Liver (tissue), 3 donors: ENCODE results near the gene LIPM.
A peak's percentile ranks its signal among the peaks of the same experiment; 100 is the strongest.

ENCODE experiments used
- EGR1 ChIP-seq, 2 donors: IDR thresholded peaks; 2 replicates each; pipeline ENCODE4 v1.6.1; 2016 to 2018; ENCODE audit warnings: antibody characterized with exemption in 2 of 2, low read depth in 2 of 2
- GABPA ChIP-seq, 2 donors: IDR thresholded peaks in 1 of 2; conservative IDR thresholded peaks in 1 of 2; 2 replicates each; pipeline ENCODE4 v1.6.1; 2016; ENCODE audit warnings: antibody characterized with exemption in 2 of 2, mild to moderate bottlenecking in 1 of 2, moderate library complexity in 1 of 2
- HNF4A ChIP-seq, 2 donors: conservative IDR thresholded peaks; 2 replicates each; pipeline ENCODE4 v1.6.1; 2016; ENCODE audit warnings: antibody characterized with exemption in 2 of 2, mild to moderate bottlenecking in 2 of 2
- HNF4G ChIP-seq: IDR thresholded peaks from 2 replicates; pipeline ENCODE4 v1.6.1; 2016; ENCODE audit warnings: antibody characterized with exemption
- RAD21 ChIP-seq, 2 donors: IDR thresholded peaks; 2 replicates each; pipeline ENCODE4 v1.6.1; 2016; ENCODE audit warnings: antibody characterized with exemption in 2 of 2, mild to moderate bottlenecking in 2 of 2
- RXRA ChIP-seq, 2 donors: IDR thresholded peaks; 2 replicates each; pipeline ENCODE4 v1.6.1; 2017 to 2018; ENCODE audit warnings: antibody characterized with exemption in 2 of 2, mild to moderate bottlenecking in 1 of 2
- SP1 ChIP-seq: IDR thresholded peaks from 2 replicates; pipeline ENCODE4 v1.6.1; 2018; ENCODE audit warnings: antibody characterized with exemption, mild to moderate bottlenecking
- TAF1 ChIP-seq: conservative IDR thresholded peaks from 2 replicates; pipeline ENCODE4 v1.6.1; 2016; ENCODE audit warnings: antibody characterized with exemption, mild to moderate bottlenecking
- YY1 ChIP-seq: IDR thresholded peaks from 2 replicates; pipeline ENCODE4 v1.6.1; 2016; ENCODE audit warnings: antibody characterized with exemption, mild to moderate bottlenecking
- TF ChIP-seq, protein P1 (sequence below): fragments of 150-350 bp; IDR thresholded peaks from 2 replicates; pipeline ENCODE4 v1.5.1; 2017; ENCODE audit warnings: improper control_type of control experiment, low read depth, low read length; ENCODE audit not compliant: missing input control
- TF ChIP-seq, protein P2 (sequence below): IDR thresholded peaks from 2 replicates; pipeline ENCODE4 v1.6.1; 2016; ENCODE audit warnings: antibody characterized with exemption
- TF ChIP-seq, protein P3 (sequence below): IDR thresholded peaks from 2 replicates; pipeline ENCODE4 v1.6.1; 2016; ENCODE audit warnings: antibody characterized with exemption
- TF ChIP-seq, protein P4 (sequence below): IDR thresholded peaks from 2 replicates; pipeline ENCODE4 v1.6.1; 2016; ENCODE audit warnings: antibody characterized with exemption, mild to moderate bottlenecking
- TF ChIP-seq, protein P5 (sequence below): IDR thresholded peaks from 2 replicates; pipeline ENCODE4 v1.6.1; 2016; ENCODE audit warnings: antibody characterized with exemption
- donor health status: healthy.
- donor health status: healthy.

DNA sequence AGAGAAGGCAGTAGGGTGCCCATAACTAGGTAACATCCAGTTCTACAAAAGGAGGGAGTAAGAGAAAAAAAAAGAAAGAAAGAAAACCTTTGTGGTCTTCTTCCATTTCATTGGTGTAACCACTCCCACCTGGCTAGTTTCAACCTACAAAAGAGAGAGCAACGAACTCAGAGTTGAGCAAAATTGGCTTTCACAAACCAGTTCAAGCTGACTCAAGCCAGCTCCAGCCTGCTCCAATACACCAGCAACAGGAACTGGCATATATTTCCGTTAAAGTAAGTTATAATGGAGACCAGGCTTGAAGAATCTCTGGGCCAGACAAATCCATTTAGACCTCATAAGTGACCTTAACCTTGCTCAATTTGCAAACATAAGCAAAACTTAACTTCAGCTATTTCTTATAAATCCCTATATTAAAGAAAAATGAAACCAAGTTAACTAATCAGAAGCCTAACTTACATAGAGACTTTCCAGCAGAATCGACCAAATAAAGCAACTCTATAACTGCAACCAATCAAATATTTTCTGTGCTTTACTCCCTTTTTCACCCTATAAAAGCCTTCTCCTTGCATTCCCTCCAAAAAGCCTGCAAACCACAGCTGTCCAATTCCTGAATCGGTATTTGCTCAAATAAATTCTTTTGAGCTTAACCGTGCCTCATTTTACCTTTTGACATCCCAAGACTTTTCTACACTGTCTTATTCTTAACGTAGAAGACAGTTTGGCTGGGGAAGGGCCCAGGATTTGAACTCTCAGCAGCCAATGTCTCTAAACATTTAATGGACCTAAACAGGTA is 39.0 kb downstream of the LIPM start:
- TF ChIP-seq, protein P1, sequence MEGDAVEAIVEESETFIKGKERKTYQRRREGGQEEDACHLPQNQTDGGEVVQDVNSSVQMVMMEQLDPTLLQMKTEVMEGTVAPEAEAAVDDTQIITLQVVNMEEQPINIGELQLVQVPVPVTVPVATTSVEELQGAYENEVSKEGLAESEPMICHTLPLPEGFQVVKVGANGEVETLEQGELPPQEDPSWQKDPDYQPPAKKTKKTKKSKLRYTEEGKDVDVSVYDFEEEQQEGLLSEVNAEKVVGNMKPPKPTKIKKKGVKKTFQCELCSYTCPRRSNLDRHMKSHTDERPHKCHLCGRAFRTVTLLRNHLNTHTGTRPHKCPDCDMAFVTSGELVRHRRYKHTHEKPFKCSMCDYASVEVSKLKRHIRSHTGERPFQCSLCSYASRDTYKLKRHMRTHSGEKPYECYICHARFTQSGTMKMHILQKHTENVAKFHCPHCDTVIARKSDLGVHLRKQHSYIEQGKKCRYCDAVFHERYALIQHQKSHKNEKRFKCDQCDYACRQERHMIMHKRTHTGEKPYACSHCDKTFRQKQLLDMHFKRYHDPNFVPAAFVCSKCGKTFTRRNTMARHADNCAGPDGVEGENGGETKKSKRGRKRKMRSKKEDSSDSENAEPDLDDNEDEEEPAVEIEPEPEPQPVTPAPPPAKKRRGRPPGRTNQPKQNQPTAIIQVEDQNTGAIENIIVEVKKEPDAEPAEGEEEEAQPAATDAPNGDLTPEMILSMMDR, result no peak
- TF ChIP-seq GABPA (IDR thresholded peaks at IDR 0.05 in 1 of 2, conservative IDR thresholded peaks at IDR 0.05 in 1 of 2) (peak in 1 of 2 donors; percentile 76), YY1 (peak; percentile 86), SP1 (no peak), TAF1 (peak; percentile 47), RAD21 (IDR thresholded peaks at IDR 0.05) (no peak), EGR1 (IDR thresholded peaks at IDR 0.05; ENCODE audit: low read depth in 2 of 2) (no peak), HNF4A (conservative IDR thresholded peaks at IDR 0.05) (peak in 1 of 2 donors; percentile 3), HNF4G (no peak), RXRA (IDR thresholded peaks at IDR 0.05) (peak; percentile 71 to 91)
- TF ChIP-seq, protein P2, sequence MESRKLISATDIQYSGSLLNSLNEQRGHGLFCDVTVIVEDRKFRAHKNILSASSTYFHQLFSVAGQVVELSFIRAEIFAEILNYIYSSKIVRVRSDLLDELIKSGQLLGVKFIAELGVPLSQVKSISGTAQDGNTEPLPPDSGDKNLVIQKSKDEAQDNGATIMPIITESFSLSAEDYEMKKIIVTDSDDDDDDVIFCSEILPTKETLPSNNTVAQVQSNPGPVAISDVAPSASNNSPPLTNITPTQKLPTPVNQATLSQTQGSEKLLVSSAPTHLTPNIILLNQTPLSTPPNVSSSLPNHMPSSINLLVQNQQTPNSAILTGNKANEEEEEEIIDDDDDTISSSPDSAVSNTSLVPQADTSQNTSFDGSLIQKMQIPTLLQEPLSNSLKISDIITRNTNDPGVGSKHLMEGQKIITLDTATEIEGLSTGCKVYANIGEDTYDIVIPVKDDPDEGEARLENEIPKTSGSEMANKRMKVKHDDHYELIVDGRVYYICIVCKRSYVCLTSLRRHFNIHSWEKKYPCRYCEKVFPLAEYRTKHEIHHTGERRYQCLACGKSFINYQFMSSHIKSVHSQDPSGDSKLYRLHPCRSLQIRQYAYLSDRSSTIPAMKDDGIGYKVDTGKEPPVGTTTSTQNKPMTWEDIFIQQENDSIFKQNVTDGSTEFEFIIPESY, result peak; percentile 76
- TF ChIP-seq, protein P3, sequence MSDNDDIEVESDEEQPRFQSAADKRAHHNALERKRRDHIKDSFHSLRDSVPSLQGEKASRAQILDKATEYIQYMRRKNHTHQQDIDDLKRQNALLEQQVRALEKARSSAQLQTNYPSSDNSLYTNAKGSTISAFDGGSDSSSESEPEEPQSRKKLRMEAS, result peak; percentile 37
- TF ChIP-seq, protein P4, sequence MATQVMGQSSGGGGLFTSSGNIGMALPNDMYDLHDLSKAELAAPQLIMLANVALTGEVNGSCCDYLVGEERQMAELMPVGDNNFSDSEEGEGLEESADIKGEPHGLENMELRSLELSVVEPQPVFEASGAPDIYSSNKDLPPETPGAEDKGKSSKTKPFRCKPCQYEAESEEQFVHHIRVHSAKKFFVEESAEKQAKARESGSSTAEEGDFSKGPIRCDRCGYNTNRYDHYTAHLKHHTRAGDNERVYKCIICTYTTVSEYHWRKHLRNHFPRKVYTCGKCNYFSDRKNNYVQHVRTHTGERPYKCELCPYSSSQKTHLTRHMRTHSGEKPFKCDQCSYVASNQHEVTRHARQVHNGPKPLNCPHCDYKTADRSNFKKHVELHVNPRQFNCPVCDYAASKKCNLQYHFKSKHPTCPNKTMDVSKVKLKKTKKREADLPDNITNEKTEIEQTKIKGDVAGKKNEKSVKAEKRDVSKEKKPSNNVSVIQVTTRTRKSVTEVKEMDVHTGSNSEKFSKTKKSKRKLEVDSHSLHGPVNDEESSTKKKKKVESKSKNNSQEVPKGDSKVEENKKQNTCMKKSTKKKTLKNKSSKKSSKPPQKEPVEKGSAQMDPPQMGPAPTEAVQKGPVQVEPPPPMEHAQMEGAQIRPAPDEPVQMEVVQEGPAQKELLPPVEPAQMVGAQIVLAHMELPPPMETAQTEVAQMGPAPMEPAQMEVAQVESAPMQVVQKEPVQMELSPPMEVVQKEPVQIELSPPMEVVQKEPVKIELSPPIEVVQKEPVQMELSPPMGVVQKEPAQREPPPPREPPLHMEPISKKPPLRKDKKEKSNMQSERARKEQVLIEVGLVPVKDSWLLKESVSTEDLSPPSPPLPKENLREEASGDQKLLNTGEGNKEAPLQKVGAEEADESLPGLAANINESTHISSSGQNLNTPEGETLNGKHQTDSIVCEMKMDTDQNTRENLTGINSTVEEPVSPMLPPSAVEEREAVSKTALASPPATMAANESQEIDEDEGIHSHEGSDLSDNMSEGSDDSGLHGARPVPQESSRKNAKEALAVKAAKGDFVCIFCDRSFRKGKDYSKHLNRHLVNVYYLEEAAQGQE, result peak; percentile 88
- TF ChIP-seq, protein P5, sequence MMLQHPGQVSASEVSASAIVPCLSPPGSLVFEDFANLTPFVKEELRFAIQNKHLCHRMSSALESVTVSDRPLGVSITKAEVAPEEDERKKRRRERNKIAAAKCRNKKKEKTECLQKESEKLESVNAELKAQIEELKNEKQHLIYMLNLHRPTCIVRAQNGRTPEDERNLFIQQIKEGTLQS, result no peak
